COLO668 (cell line): ENCODE measurements around the gene FAM228B.
"Not testable (repeated sequence)": the region's sequence is repeated elsewhere in the genome, so short reads cannot be mapped to it uniquely, and the experiment has no call there.

ENCODE experiments used
- DNase-seq: peaks from one replicate; lab custom pipeline; 2025; ENCODE audit not compliant: unreplicated experiment; lab: John Stamatoyannopoulos, UW

Gene FAM228B

DNA sequence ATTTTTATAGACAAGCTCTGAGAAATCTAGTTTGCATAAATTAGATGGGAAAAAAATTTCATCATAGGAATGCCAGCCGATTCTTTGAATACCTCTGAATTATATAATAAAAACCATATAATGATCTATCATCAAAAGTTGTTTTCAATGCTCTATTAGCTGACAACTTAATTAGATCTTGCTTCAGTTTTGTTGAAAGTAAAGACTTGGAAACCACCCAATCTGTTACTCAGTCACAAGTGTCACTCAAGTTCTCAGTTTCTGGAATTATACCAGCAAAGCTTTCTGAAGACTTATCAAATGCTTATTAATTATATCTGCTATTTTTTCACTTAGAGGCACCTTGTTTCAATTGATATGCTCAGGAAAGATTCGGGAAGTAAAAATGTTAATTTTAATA is 21.3 kb upstream of the FAM228B start:
- DNase-seq: no peak

DNA sequence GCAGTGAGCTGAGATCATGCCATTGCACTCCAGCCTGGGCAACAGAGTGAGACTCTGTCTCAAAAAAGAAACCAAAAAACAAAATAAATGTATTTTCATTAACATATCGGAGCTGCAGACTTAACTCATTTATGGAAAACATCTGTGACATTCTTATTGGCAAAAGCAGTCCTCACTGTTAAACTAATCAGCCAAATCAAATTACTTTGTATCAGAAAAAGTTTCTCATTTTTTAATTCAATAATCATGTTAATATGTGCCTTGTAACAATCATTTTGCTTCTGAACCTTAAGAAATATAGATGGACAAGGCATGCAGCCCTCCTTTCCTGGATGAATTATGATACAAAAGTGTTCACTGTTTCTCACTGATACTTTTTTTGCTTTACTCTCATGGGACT is 20.6 kb upstream of the FAM228B start:
- DNase-seq: no peak

DNA sequence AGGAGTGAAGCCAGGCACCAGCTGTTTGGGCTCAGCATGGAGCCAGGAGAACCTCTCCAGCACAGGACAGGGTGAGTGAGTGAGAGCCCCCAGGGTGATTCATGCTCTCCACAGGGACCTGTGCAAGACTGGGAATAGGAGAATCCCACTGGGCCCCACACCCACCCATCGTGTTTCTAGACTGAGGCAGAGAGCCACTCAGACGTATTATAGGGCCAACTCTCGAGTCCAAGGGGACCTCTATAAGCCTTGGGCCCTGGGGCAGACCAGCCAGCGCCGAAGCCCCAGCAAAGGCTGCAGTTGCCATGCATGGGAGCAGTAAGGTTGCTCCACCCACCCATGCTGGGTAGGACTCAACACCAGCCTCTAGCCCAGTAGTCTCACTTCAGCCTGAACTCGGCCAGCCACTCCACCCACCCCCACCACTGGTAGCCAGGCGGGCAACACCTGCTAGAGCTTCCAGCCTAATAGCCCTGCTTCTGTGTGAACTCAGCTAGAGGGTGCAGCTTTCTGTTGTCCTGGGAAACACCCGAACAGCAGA is 19.1 kb upstream of the FAM228B start:
- peak; percentile 39 for DNase-seq

DNA sequence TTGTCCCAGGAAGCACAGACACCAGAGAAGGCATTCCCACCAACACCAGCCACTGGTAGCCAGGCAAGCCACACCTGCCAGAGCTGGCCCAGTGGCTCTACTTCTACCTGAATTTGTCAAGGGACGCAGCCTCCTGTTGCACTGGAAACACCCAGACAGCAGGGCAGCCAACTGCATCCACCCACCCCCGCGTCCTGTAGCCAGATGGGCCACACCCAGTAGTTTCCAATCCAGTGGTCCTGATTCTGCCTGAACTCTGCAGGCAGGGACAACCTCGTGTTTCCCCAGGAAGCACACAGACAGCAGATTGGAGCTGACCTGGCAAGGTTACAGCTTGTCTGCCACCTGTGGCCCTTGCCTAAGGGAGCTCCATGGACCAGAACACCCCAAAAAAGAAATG is 18.4 kb upstream of the FAM228B start:
- no peak for DNase-seq

DNA sequence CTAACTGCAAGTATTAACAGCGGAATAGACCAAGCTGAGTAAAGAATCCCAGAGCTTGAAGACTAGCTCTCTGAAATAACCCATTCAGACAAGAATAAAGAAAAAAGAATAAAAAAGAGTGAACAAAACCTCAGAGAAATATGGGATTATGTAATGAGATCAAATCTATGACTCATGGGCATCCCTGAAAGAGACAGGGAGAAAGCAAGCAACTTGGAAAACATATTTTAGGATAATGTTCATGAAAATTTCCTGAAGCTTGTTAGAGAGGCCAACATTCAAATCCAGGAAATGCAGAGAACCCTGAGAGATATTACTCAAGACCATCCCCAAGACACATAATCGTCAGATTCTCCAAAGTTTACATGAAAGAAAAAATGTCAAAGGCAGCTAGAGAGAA is 17.5 kb upstream of the FAM228B start:
- no peak for DNase-seq

DNA sequence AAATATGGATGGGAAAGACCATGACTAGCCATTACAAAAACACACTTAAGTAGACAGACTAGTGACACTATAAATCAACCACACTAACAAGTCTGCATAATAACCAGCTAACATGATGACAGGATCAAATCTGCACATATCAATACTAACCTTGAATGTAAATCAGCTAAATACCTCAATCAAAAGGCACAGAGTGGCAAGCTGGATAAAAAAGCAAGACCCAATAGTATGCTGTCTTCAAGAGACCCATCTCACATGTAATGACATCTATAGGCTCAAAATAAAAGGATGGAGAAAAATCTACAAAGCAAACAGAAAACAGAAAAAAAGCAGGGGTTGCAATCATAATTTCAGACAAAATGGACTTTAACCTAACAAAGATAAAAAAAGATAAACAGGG is 16.5 kb upstream of the FAM228B start:
- DNase-seq: no peak

DNA sequence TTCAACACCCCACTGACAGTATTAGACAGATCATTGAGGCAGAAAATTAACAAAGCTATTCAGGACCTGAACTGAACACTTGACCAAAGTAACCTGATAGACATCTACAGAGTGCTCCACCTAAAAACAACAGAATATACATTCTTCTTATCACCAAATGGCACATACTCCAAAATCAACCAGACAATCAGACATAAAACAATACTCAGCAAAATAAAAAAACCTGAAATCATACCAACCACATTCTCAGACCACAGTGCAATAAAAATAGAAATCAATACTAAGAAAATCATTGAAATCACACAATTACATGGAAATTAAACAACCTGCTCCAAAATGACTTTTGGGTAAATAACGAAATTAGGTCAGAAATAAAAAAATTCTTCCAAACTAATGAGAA is 15.9 kb upstream of the FAM228B start:
- no peak for DNase-seq

DNA sequence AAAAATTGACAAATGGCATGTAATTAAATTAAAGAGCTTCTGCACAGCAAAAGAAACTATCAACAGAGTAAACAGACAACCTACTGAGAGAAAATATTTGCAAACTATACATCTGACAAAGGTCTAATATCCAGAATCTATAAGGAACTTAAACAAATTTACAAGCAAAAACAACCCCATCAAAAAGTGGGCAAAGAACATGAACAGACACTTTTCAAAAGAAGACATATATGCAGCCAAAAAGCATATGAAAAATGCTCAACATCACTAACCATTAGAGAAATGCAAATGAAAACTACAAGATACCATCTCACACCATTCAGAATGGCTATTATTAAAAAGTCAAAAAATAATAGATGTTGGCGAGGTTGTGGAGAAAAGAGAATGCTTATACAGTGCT is 13.8 kb upstream of the FAM228B start:
- DNase-seq: not testable (repeated sequence)

DNA sequence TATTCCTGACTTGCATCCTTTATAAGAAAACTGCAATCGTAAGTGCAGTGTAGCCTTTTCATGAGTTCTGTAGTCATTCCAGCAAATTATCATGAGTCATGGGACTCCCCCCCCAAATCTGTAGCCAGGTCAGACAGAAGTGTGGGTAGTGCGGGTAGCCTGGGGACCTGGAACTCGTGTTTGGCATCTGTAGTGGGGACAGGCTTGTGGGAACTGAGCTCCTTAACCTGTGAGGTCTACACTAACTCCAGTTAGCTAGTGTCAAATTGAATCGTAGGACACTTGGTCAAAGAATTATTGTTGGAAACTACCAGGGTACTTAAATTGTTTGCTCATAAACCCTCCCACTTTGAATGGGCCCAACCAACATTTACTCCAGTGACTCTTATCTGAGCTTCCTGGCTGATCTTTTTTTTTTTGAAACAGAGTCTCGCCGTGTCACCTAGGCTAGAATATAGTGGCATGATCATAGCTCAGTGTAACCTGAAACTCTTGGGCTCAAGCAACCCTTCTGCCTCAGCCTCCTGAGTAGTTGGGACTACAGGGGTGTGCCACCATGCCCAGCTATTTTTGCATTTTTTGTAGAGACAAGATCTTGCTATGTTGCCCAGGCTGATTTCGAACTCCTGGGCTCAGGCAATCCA is 12.5 kb upstream of the FAM228B start:
- DNase-seq: no peak

DNA sequence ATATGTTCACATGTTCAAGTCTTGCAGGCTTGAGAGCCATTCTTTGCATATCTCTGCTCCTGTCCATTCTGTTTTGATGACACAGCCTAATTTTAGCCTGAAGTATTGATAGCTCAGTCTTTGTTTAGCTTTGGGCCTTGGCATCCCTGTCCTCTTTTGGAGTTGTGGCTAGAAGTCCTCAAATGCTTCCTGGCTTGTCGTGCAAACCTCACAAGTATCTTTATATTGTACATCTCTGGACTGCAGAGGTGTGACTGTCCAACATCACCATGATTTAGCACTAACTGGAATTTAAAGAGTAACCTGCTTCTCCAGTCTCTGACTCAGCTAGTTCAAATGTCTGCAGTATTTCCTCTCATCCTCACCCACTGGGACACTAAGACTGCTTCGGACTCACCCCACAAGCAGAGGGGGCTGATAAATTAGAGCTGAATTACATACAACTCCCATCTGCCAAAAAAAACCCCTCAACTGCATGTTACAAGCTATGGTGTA is 11.8 kb upstream of the FAM228B start:
- DNase-seq: no peak

DNA sequence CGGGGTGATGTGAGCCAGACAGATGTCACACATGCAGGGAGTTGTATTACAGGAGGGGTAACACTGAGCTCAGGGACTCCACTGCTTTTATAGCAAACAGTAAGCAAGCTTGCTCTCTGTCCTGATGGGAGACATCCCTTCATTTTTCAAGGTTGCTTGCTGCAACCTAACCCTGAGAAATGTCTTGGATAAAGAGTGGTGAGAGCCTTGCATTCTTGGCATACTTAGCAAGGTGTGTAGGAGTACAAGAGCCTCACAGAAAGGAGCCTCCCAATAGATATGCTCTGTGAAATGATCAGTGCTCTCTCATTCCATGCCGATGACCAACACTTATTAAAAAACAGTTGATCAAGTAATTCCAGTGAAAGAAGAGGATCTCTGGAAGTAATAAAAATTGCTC is 8.2 kb upstream of the FAM228B start:
- DNase-seq: no peak

DNA sequence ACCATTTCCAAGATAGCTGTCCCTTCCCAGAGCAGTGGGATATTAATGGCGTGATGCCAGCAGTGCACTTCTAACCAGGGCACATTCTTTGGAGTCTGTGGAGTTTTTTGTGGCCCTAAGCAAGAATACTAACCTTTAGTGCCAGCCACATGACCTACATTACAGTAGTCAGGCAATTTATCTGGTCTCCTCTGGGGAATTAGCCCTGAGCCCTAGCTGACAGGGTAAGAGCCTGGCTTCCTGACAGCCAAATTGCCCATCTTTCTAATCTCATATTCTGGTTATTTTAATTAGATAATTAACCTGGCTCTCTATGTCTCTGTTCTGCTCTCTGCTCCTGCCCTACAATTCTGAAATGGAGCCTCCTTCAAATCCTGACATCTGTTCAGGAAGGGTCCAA is 5.4 kb upstream of the FAM228B start:
- no peak for DNase-seq

DNA sequence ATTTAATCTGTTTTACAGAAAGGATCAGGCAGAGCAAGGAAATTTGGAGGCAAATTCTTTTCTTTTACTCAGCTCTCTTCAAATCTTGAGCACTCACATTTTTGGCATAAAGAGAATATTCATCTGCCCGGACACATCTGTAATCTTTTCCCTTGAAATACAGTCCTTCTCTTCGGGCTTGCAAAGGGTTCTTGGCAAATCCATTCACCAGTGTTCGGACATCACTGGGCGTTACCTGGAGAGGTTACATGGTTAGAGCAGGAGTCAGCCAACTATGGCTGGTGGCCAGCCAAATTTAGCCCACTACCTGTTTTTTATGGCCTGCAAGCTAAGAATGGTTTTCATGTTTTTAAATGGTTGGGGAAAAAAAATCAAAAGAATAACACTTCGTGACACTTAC is 2.2 kb upstream of the FAM228B start:
- DNase-seq: no peak

DNA sequence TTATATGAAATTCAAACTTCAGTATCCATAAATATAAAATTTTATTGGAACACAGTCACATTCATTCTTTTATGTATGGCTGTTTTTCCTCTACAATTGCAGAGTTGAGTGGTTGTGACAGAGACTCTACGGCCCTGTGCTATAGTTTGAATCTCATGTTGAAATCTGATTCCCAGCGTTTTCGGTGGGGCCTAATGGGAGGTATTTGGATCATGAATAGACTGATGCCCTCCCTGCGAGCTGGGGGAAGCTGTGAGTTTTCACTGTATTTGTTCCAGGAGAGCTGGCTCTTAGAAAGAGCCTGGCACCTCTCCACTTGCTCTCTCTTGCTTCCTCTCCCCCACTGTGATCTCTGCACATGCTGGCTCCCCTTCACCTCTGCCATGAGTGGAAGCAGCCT is 1.8 kb upstream of the FAM228B start:
- DNase-seq: no peak

DNA sequence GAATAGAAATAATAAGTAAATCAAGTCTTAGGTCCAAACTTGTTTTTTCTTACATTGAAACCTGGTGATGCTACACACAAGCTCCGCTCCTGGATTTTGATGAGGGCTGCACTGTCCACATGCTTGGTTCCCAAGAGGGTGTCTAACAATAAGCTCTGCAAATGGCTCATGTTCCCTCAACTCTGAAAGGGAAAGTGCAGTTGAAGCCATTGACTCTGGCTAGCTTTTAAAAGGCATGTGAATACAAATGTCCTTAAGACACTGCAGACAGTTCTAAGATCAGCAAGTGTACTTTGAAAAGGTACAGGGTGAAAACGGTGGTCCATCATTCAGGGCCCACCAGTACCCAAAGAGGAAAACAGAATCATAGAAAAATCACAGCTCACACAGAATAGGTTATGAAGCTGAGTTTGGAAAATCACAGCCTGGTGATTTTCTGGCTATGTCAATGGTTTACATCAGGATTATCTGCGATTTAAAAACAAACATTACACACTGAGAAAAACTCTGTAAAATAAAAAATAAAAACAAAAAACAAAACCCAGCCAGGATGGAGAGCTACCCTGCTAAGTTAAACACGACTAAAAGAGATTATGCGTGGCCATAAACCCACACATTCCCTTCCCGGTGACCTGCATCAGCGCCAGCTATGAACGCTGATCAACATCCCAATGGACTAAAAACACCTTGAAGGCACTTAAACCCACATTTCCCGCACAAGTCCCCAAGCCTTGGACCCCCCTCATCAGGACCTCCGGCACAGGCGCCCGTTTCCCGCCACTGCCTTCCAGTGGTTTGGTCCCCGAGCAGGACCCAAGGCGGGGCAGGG is 689 bp upstream of the FAM228B start:
- no peak for DNase-seq

DNA sequence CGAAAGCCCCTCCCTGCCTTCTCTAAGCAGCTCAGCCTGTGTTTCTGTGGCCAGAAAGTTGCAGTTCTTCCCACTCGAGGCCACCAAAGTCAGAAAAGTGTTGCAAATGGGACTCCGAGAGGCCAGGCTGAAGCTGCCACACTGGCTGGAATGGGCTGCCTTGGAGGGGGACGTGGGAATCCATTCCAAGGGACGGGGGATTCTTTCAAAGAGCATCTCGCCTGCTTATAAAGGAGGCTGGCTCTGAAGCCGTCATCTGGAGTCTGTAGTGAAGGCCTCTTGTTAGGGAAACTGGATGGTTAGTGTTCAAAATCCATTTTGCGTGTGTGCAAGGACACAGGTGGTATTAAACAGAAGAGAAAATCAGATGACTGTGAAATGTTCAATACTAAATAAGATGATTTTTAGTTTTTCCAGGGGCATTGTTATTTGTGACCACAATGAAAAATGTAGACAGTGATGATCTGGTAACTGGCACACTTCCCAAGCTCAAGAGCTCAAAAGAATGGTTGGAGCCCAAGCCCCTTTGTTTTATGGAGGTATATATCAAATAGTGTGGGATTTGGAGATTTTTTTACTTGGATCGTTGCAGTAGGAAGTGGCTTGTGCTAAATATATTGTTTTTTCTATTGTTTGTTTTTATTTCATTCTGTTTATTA is 782 bp downstream of the FAM228B start:
- no peak for DNase-seq

DNA sequence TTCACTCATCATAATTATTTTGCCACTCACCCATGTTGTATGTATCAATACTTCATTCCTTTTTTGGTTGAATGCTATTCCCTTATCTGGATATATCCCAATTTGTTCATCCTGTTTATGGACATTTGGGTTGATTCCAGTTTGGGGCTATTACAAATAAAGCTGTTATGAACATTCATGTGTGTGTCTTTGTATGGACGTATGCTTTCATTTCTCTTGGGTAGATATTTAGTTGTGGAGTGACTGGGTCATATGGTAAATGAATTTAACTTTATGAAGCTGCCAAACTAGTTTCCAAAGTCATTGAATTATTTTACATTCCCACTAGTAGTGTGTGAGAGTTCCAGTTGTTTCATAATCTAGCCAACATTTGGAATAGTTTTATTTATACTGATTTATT is 2.7 kb downstream of the FAM228B start:
- no peak for DNase-seq

DNA sequence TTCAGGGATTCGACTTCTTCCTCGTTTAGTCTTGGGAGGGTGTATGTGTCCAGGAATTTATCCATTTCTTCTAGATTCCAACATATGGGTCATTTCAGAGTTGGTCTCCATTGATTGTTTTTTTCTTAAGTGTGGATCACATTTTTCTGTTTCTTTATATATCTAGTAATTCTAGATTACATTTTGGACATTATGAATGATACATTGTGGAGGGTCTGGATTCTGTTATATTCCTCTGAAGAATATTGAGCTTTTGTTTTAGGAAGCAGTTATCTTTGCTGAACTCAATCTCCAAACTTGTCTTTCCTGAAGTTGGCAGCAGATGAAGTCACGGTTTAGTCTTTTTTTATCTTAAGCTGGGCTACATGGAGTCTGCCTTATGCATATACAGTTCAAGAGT is 9.3 kb downstream of the FAM228B start:
- no peak for DNase-seq

DNA sequence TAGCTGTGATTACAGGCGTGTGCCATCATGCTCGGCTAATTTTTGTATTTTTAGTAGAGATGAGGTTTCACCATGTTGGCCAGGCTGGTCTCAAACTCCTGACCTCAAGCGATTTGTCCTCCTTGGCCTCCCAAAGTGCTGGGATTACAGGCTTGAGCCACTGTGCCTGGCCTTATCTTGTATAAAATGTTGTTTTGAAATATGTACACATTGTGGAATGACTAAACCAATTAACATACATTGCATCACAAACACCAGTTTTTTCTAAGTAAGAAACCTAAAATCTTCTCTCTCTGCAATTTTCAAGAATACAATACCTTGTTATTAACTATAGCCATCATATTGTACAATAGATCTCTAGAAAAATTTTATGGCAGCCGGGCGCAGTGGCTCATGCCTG is 17.0 kb downstream of the FAM228B start:
- DNase-seq: not testable (repeated sequence)

DNA sequence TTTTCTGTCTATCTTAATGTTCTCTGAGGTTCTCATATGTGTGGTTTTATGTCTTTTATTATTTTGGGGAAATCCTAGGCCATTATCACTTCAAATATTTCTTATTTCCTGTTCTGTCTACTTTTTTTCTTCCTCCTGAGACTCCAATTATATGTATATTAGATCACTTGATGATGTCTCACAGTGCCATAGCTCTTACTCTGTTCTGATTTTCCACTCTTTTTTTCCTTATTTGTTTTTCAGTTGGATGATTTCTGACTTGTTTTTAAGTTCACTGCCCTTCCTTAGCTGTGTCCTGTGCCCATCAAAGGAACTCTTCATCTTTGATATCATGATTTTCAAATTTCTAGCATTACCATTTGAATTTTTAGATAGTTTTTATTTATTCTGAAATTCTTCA is 24.1 kb downstream of the FAM228B start:
- DNase-seq: no peak

DNA sequence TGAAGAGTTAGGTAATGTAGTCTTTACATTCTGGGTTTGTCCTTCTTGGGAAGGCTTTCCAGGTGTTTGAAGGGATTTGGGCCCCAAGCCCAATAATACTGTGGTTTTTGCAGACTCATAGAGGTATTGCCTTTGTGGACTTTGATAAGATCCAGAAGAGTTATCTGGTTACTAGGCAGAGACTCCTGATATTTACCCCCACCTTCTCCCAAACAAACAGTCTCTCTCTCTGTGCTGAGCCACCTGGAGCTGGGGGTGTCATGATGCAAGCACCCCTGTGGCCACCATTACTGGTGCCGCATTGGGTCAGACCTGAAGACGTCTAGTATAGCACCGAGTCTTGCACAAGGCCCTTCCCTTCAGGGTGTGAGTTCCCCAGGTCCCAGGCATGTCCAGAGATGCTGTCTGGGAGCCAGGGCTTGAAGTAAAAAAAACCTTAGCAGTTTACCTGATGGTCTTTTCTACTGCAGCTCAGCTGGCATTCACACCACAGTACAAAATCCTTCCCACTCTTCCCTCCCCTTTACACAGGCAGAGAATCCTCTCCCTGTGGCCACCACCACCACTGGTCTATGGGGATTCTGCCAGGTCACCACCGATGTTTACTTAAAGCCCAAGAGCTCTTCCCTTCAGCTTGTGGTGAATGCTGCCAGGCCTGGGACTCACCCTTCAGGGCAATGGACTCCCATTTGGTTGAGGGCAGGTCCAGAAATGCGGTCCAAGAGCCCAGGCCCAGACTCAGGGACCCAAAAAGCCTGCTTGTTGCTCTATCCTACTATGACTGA is 29.3 kb downstream of the FAM228B start:
- DNase-seq: no peak
